Inflammatory macrophage treated with lipopolysaccharide for 1 hour (primary cell): ENCODE measurements around the gene LRRC59.
"Not testable (repeated sequence)": the region's sequence is repeated elsewhere in the genome, so short reads cannot be mapped to it uniquely, and the experiment has no call there.

Experiments used
- DNase-seq, 2 donors: peaks; one replicate each; pipeline ENCODE4 v3.0.0-alpha.2; 2020 to 2022

The LRRC59 gene

GRCh38 chr17:50397111-50397918, at the start of gene LRRC59:
LRRC59 (minus strand) TSS chr17:50397523; CDS start chr17:50397317, 206 bp downstream.
- DNase-seq = peak; percentile 74 to 91

- no peak for DNase-seq
These were observed 48.5 kb upstream of the LRRC59 start for GRCh38 chr17:50445730-50446325.

GRCh38 chr17:50444841-50445715, 47.8 kb upstream of the LRRC59 start:
- DNase-seq = no peak

DNA sequence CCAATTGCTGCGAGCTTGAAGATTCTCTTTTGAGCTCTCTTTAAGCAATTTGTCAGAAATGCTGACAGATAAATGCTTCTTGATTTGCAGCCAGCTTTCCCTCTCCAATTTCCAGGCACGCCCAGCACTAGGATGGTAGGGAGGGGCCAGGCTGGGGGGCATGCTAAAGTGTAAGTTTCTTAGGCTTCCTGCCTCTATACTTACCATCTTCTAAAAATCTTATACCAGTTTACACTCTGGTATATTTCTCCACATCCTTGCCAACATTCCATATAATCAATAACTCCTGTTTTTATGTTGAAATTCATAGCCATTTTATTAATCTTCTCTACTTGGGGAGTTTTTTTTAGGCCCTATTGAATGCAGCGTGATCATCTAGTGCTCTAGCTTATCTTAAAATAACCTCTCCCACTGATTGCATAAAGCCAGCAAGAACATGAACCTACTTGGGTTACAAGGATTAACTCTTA, 46.2 kb upstream of the LRRC59 start:
- no peak for DNase-seq

DNA sequence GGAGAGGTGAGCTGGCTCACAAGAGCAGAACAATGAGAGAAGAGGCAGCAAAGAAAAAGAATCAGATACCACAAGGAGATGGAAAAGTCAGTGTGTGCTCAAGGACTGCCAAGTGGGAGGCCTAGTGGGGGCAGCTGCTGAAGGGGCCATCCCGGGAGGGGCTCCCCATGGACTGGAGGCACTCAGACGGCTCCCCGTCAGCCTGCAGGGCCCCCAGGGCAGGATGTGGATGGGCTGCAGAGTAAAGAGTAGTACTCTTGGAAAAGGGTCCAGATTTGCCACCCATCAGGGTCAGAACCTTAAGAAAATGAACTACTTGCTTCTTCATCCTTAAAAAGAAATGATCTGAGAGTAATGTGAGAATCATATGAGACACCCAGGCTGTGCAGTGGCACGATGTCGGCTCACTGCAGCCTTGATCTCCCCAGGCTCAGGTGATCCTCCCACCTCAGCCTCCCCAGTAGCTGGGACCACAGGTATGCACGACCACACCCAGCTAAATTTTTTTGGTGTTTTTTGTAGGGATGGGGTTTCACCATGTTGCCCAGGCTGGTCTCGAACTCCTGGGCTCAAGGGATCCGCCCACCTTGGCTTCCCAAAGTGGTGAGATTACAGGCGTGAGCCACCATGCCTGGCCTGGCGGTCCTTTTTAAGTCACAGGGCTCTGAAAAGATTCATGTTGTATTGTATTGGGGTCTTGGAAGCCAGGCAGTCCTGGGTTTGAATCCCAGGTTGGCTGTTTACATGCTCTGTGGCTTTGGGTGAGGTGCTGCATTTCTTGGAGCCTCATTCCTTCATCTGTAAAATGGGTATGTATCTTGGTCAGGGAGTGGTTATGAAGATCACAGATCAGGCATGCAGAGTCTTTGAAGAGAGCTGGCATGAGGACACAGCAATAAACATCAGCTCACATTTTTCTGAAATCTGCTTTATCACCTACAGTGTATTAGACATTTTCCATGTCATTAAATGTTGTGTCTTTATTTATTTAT, 43.8 kb upstream of the LRRC59 start:
- no peak for DNase-seq

GRCh38 chr17:50440172-50440837, 43.0 kb upstream of the LRRC59 start:
- DNase-seq = no peak

DNA sequence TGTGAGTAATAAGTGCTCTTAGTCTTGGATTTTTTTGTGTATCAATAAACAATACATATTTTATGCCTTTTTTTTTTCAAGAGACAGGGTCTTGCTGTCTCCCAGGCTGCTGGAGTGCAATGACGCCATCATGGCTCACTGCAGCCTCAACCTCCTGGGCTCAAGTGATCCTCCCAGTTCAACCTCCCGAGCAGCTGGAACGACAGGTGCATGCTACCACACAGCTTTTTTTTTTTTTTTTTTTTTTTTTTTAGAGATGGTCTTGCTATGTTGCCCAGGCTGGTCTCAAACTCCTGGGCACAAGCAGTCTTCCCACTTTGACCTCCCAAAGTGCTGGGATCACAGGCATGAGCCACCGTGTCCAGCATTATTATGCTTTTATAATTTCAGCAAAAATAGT, 41.7 kb upstream of the LRRC59 start:
- DNase-seq = no peak

- DNase-seq = no peak
These were observed 40.1 kb upstream of the LRRC59 start for GRCh38 chr17:50437409-50437808.

DNA sequence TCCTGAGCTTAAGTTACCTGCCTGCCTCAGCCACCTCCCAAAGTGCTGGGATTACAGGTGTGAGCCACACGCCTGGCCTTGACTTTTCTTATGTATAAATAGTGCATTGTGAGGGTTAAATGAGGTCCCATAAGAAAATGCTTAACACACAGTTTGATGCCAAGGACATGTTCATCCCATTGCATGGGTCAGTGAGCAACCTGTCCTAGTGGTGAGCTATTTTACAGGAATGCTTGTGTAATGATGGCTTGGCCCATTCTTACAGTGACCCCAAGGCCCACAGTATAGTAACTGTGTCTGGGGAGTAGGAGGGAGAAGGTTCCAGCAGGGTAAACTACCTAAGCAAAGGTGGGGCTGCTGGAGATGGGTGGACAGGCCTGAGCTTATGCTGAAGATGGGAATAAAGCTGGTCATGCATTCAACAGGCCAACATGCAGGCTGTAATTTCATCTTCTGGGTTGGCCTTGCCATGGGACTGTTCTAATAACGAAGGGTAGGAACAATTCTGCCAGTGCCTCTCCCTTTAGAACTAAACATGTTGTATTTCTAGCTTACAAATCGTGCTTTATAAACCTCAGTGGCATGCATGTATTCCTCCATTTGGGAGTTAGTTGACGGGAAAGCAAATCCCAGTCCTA, 34.9 kb upstream of the LRRC59 start:
- DNase-seq = no peak

DNA sequence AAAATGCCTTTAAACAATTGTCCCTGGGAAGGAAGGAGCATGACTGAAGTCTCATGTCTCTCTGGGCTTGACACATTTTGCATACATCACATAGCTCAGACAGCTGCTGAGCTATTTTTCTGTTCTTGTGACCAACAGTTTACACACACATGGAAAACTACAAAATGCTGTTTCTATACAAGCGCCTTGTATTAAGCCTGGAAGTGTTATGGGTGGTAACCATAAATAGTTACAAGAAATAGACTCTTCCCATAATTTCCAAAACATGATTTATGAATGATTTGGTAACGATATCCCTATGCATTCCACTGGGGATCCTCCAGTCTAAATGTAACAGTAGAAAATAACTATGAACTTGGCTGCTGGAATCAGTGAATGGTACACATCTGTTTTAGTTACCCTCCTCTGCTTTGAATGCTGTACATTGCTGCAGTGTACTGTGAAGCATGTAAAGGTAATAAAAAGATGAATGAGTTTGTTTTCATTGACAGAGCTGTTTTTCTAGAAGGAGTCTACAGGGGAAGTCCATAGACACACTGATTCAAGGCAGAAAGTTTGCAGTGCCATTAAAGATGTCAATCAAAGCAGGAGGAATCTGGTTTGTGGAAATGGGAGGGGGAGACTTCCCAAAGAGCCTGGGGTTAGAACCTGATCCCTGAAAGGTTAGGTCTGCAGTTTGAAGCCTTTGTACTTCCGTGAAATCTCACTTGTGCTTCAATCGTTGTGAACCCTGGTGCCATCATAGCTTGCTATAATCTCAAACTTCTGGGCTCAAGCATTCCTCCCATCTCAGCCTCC, 33.7 kb upstream of the LRRC59 start:
- no peak for DNase-seq

DNA sequence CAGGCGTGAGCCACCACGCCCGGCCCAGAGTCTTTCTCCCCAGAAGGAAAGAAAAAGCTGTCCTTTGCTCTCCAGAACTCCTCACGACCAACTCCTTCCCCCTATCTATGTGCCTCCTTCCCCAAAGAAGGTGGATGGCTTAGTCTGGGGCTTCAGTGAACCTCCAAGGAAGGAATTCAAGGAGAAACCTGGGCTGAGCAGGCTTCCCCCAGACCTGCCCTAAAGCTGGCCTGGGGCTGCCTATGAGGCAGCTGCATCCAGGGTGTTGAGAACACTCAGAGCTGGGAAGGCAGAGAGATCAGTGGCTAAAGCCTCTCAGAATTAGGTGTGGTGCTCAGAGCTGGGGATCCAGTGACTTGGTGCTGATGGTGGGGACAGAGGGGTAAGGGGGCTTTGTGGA, 32.5 kb upstream of the LRRC59 start:
- no peak for DNase-seq

GRCh38 chr17:50428831-50429424, 31.6 kb upstream of the LRRC59 start:
- DNase-seq = no peak

DNA sequence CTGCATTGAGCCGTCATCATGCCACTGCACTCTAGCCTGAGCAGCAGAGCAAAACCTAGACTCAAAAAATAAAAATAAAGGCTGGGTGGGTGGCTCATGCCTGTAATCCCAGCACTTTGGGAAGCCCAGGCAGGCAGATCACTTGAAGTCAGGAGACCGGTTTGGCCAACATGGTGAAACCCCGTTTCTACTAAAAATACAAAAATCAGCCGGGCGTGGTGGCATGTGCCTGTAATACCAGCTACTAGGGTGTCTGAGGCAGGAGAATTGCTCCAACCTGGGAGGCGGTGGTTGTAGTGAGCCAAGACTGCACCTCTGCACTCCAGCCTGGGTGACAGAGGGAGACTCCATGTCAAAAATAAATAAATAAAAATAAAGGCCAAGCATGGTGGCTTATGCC, 30.8 kb upstream of the LRRC59 start:
- DNase-seq = not testable (repeated sequence)

GRCh38 chr17:50426814-50427787, 29.8 kb upstream of the LRRC59 start:
- peak; percentile 53 to 67 for DNase-seq

DNA sequence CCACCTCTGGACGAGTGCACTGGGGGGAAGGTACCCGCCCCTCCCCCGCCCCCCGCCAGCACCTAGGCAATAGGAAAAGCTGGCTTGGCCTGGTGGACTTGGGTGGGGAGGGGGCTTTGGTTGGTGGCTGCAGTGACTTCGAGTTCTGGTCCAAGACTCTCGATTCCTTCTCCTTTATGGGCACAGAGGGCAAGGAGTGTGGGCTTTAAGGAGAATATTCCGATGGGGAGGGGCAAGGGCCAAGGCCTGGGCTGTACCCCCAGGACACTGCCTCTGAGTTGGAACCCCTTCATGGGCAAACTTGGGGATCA, 29.1 kb upstream of the LRRC59 start:
- no peak for DNase-seq

- peak; percentile 41 to 67 for DNase-seq
These were observed 28.6 kb upstream of the LRRC59 start, which contains the start of gene ACSF2 for GRCh38 chr17:50425682-50426471. ACSF2 (plus strand) TSS chr17:50426218; CDS start chr17:50426262, 44 bp downstream.

DNA sequence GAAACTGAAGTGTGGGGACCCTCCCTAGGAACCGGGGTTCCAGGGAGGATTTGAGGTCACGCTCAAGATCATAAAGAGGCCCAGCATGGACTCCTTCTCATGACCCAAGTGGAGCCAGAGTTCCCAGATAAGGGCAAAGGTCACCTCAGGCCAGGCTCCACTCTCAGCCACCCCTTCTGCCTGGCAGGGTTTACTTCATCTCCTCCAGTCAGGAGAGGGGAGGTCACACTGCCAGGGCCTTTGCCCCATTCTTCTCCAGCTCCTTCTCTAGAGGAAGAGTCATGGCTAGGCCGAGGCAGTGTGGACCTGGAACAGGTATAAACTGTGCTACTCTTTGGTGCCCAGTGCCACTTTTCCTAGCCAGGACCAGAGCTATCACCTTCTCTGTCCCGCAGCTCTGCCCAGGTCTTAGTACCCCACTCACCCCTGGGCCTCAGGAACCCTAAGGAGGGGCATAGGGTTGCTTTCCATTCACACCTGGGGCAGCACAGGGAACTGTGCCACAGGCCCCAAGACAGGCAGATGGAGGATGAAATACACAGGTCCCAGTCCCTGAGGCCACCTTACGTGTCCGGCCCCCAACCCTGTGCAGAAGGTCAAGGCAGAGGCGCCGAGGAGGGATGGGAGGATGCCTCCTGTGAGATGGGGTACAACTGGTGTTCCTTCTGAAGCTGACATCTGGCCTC, 27.8 kb upstream of the LRRC59 start:
- peak in 1 of 2 donors; percentile 9 for DNase-seq
